Measurements from ENCODE around the gene STARD4.

Gene STARD4

DNA sequence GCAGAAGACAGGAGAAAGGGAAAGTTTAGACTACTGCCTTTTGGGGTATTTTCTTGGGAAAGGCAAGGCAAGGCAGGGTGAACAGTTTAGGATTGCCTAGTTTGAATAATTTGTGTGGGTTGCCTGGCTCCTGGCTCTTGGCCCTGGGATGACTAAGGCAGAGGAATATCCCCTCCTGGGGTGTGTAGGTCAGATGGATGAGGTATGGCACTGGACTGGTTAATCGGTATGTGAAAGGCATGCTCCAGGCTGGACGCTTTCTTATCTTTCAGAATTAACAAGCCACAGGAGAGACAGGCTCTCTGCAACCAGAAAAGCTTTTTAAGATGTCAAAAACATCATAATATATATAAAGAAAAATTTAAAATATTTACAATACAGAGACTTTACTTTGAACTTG, 58.6 kb downstream of the STARD4 start:
- no peaks in the 10 kb centered on the region for H3K36me3 ChIP-seq
- H3K27ac ChIP-seq, result peak overlapping the region; percentile 78
- H3K27me3 ChIP-seq (ENCODE audit: insufficient read depth, low read depth, severe bottlenecking), result no peaks in the 10 kb centered on the region
- peak; percentile 58 for DNase-seq
- H3K4me3 ChIP-seq (ENCODE audit: low read depth, low read length), result peak overlapping the region; percentile 19
- no peaks in the 10 kb centered on the region for H3K9me3 ChIP-seq (ENCODE audit: severe bottlenecking)
- TF ChIP-seq, protein P1, sequence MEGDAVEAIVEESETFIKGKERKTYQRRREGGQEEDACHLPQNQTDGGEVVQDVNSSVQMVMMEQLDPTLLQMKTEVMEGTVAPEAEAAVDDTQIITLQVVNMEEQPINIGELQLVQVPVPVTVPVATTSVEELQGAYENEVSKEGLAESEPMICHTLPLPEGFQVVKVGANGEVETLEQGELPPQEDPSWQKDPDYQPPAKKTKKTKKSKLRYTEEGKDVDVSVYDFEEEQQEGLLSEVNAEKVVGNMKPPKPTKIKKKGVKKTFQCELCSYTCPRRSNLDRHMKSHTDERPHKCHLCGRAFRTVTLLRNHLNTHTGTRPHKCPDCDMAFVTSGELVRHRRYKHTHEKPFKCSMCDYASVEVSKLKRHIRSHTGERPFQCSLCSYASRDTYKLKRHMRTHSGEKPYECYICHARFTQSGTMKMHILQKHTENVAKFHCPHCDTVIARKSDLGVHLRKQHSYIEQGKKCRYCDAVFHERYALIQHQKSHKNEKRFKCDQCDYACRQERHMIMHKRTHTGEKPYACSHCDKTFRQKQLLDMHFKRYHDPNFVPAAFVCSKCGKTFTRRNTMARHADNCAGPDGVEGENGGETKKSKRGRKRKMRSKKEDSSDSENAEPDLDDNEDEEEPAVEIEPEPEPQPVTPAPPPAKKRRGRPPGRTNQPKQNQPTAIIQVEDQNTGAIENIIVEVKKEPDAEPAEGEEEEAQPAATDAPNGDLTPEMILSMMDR (IDR thresholded peaks at IDR 0.05; ENCODE audit: low read depth, low read length), result no peak

DNA sequence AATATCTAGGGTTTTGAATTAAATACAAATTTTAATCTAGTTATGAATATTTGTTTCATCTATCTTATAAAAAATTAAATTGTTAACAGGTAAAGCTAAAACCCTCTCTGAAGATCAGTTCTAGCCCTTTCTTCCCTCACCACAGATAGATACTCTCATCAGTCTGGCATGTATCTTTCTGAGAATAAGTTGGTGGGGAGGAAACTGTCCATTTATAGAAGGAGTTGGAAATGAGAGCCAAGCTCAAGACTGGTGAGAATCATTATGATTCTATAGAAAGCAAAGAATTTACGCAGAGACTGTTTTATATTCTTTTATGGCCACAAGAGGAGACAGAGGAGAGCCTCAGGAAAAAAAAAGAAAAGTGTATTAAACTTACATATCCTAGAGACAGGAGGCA, 59.0 kb downstream of the STARD4 start:
- Histone ChIP-seq H3K27ac (peak overlapping the region; percentile 78), H3K4me3 (ENCODE audit: low read depth, low read length) (peak overlapping the region; percentile 19; the same call in 1 of the 2 replicates), H3K36me3 (no peaks in the 10 kb centered on the region), H3K27me3 (ENCODE audit: insufficient read depth, low read depth, severe bottlenecking) (no peaks in the 10 kb centered on the region), H3K9me3 (ENCODE audit: severe bottlenecking) (no peaks in the 10 kb centered on the region)
- TF ChIP-seq, protein P1 (IDR thresholded peaks at IDR 0.05; ENCODE audit: low read depth, low read length), result no peak
- DNase-seq, result no peak

DNA sequence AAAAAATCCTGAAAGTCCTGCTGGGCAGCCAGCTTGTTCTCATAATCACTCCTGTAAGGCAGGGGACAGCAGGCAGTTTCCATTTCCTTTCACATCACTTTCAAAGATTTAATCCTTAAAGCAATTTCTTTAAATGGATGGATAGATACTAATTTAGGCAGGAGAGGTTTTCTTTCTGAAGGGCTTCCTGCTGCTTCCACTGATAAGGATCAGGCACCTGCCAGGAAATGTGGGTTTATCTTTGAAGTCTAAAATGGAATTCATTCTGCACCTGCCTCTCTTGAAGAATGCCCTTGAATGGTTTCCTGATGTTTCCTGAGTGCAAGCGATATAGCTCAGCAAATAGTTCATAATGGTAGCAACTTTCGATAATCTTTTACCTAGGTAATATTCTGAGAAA, 64.5 kb downstream of the STARD4 start:
- Histone ChIP-seq H3K36me3 (no peaks in the 10 kb centered on the region), H3K9me3 (ENCODE audit: severe bottlenecking) (no peaks in the 10 kb centered on the region), H3K27me3 (ENCODE audit: insufficient read depth, low read depth, severe bottlenecking) (no peaks in the 10 kb centered on the region), H3K27ac (no peak overlapping the region), H3K4me3 (ENCODE audit: low read depth, low read length) (no peak overlapping the region)
- TF ChIP-seq, protein P1 (IDR thresholded peaks at IDR 0.05; ENCODE audit: low read depth, low read length), result no peak
- peak; percentile 47 for DNase-seq

DNA sequence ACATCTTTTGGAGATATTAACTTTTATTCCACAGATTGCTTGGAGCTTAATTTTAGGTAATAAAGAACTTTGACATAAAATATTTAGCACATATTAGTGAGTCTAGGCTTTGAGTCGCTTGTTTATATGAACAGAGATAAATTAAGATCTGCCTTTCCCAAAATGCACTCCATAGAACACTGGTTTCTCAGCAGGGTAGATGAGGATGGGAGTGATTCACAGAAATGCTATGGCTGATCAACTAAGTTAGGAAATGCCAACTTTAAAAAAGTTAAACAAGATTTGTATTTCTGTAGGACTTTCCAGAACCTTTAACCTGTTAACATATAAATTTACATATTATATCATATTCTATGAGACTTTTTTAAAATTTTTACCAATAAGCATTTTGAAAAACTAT, 65.2 kb downstream of the STARD4 start:
- Histone ChIP-seq H3K27ac (no peak overlapping the region), H3K4me3 (ENCODE audit: low read depth, low read length) (no peak overlapping the region), H3K27me3 (ENCODE audit: insufficient read depth, low read depth, severe bottlenecking) (no peaks in the 10 kb centered on the region), H3K36me3 (no peaks in the 10 kb centered on the region), H3K9me3 (ENCODE audit: severe bottlenecking) (no peaks in the 10 kb centered on the region)
- TF ChIP-seq, protein P1 (IDR thresholded peaks at IDR 0.05; ENCODE audit: low read depth, low read length), result no peak
- DNase-seq, result no peak
